Measurements from ENCODE around the gene ATP5F1D. TPM values are rescaled to one million over a fixed set of nuclear protein-coding genes. Genes with fewer than 3 reads are reported as not detected.

Gene ATP5F1D
- total RNA-seq, 6 donors from 2014 or later: 56.0 to 187 (median 113) TPM

GRCh38 chr19:1252221-1252820, 10.8 kb downstream of the ATP5F1D start:
- Histone ChIP-seq H3K4me3 (peak overlapping the region; percentile 75 to 97 (median 92)), H3K9me3 (peaks cover 0 to 4% (median 0%) of the 10 kb centered on the region in 4 donors), H3K27me3 (no peaks in the 10 kb centered on the region), H3K36me3 (peaks cover 22 to 60% (median 50%) of the 10 kb centered on the region in 4 donors), H3K27ac (peak overlapping the region; percentile 97 to 100 (median 100)), H3K4me1 (peaks cover 46 to 68% (median 59%) of the 10 kb centered on the region in 4 donors)
- WGBS, 2 donors: 1 to 3% methylated on average over 20 to 26 of the region's 30 CpGs
- ATAC-seq (ENCODE audit: low FRiP score in 2 of 2) (peak; percentile 62 to 78), DNase-seq (peak; percentile 92 to 93)
- TF ChIP-seq POLR2AphosphoS5 (IDR thresholded peaks at IDR 0.05) (peak; percentile 67 to 93), CTCF (IDR thresholded peaks at IDR 0.05) (no peak), EP300 (IDR thresholded peaks at IDR 0.05) (peak in 2 of 4 donors; percentile 56 to 57), POLR2A (IDR thresholded peaks at IDR 0.05) (peak in 1 of 4 donors; percentile 54)

- 0% methylated on average over 2 to 3 of the region's 26 CpGs for WGBS, 2 donors
Observed at GRCh38 chr19:1252821-1253513, 11.4 kb downstream of the ATP5F1D start.

GRCh38 chr19:1253514-1254080, 12.0 kb downstream of the ATP5F1D start:
- H3K27ac ChIP-seq: peak overlapping the region; percentile 97 to 100 (median 100)
- peaks cover 22 to 72% (median 62%) of the 10 kb centered on the region in 4 donors for H3K36me3 ChIP-seq
- peaks cover 51 to 73% (median 64%) of the 10 kb centered on the region in 4 donors for H3K4me1 ChIP-seq
- peaks cover 0 to 4% (median 0%) of the 10 kb centered on the region in 4 donors for H3K9me3 ChIP-seq
- peak overlapping the region; percentile 11 to 97 (median 82) for H3K4me3 ChIP-seq
- DNase-seq (peak; percentile 78 to 88), ATAC-seq (ENCODE audit: low FRiP score in 2 of 2) (no peak)
- TF ChIP-seq POLR2A (IDR thresholded peaks at IDR 0.05) (no peak), POLR2AphosphoS5 (IDR thresholded peaks at IDR 0.05) (peak; percentile 37 to 58), EP300 (IDR thresholded peaks at IDR 0.05) (peak in 1 of 4 donors; percentile 64), CTCF (IDR thresholded peaks at IDR 0.05) (no peak)
- WGBS, 2 donors: 33 to 41% methylated on average over 13 to 23 of the region's 23 CpGs
- H3K27me3 ChIP-seq: no peaks in the 10 kb centered on the region

More at GRCh38 chr19:1252821-1253513, 11.4 kb downstream of the ATP5F1D start:
- Histone ChIP-seq H3K36me3 (peaks cover 22 to 66% (median 56%) of the 10 kb centered on the region in 4 donors), H3K9me3 (peaks cover 0 to 4% (median 0%) of the 10 kb centered on the region in 4 donors), H3K4me1 (peaks cover 46 to 68% (median 59%) of the 10 kb centered on the region in 4 donors), H3K4me3 (peak overlapping the region; percentile 29 to 97 (median 82)), H3K27me3 (no peaks in the 10 kb centered on the region), H3K27ac (peak overlapping the region; percentile 97 to 100 (median 100))
- TF ChIP-seq EP300 (IDR thresholded peaks at IDR 0.05): peak in 3 of 4 donors; percentile 52 to 63 (median 58)
- TF ChIP-seq POLR2AphosphoS5 (IDR thresholded peaks at IDR 0.05): peak; percentile 62 to 69
- peak in 2 of 4 donors; percentile 36 to 56 for TF ChIP-seq POLR2A (IDR thresholded peaks at IDR 0.05)
- peak in 2 of 6 experiments; percentile 52 to 68 for TF ChIP-seq CTCF (IDR thresholded peaks at IDR 0.05)
- ATAC-seq (ENCODE audit: low FRiP score in 2 of 2): peak; percentile 59 to 83
- peak; percentile 96 for DNase-seq

- 76 to 88% methylated on average over 24 to 36 of the region's 37 CpGs for WGBS, 2 donors
- TF ChIP-seq POLR2AphosphoS5 (IDR thresholded peaks at IDR 0.05): peak in 1 of 2 donors; percentile 12
- TF ChIP-seq EP300 (IDR thresholded peaks at IDR 0.05): no peak
- Histone ChIP-seq H3K27me3 (no peaks in the 10 kb centered on the region), H3K4me3 (peak overlapping the region; percentile 11 to 97 (median 82)), H3K36me3 (peaks cover 22 to 78% (median 63%) of the 10 kb centered on the region in 4 donors), H3K9me3 (peaks cover 0 to 4% (median 0%) of the 10 kb centered on the region in 4 donors), H3K27ac (peak overlapping the region; percentile 97 to 100 (median 100)), H3K4me1 (peaks cover 56 to 78% (median 69%) of the 10 kb centered on the region in 4 donors)
- peak in 1 of 2 donors; percentile 87 for DNase-seq
- ATAC-seq (ENCODE audit: low FRiP score in 2 of 2): no peak
Observed at GRCh38 chr19:1254081-1254527, 12.6 kb downstream of the ATP5F1D start.

Data from upper lobe of left lung (tissue), 6 donors.